B cell (primary cell): ENCODE measurements around the gene FNDC11.

Source experiments
- EZH2 ChIP-seq: IDR thresholded peaks from 2 replicates; pipeline ENCODE4 v1.6.1; 2012; ENCODE audit warnings: borderline replicate concordance, low read depth, mild to moderate bottlenecking, moderate library complexity, low read length; ENCODE audit not compliant: insufficient read depth, poor library complexity, severe bottlenecking
- TF ChIP-seq, protein P1 (sequence below): fragments of 200-600 bp; IDR thresholded peaks from one replicate; pipeline ENCODE4 v1.8.0; 2022; ENCODE audit warnings: antibody characterized with exemption, mild to moderate bottlenecking

DNA sequence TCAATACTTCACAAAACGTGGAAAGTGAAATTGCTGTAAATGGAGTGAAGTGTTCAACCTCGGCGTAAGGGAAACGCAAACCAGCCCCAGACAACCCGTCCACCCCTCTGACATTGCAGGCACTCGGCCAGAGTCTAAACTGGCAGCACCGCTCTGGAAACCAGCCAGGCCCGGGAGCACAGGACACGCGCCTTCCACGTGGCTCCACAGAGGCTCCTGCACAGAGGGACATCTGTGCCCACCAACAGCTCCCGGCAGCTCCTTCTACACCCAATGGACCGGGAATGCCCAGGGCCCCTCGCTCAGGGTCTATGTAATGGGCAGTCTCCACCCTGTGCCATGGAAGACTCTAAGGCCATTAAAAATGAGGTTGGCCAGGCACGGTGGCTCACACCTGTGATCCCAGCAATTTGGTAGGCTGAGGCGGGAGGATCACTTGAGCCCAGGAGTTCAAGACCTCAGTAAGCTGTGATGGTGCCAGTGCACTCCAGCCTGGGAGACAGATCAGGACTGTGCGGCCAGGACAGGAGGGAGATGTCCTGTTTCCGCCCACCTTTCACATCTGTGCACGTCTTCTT, 23.4 kb downstream of the FNDC11 start:
- TF ChIP-seq, protein P1, sequence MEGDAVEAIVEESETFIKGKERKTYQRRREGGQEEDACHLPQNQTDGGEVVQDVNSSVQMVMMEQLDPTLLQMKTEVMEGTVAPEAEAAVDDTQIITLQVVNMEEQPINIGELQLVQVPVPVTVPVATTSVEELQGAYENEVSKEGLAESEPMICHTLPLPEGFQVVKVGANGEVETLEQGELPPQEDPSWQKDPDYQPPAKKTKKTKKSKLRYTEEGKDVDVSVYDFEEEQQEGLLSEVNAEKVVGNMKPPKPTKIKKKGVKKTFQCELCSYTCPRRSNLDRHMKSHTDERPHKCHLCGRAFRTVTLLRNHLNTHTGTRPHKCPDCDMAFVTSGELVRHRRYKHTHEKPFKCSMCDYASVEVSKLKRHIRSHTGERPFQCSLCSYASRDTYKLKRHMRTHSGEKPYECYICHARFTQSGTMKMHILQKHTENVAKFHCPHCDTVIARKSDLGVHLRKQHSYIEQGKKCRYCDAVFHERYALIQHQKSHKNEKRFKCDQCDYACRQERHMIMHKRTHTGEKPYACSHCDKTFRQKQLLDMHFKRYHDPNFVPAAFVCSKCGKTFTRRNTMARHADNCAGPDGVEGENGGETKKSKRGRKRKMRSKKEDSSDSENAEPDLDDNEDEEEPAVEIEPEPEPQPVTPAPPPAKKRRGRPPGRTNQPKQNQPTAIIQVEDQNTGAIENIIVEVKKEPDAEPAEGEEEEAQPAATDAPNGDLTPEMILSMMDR: no peak
- TF ChIP-seq EZH2: no peak
